Gastrocnemius medialis (tissue), 4 donors: ENCODE data around the gene AMER1.

Source experiments
- POLR2A ChIP-seq, 2 donors: fragments of 450-650 bp; IDR thresholded peaks; one replicate each; pipeline ENCODE4 v1.6.1; 2017; ENCODE audit warnings: antibody characterized with exemption in 2 of 2, mild to moderate bottlenecking in 2 of 2, moderate library complexity in 2 of 2
- TF ChIP-seq, protein P1 (sequence below), 5 experiments: fragments of 450-650 bp in 3 of 5; fragments of 200-600 bp in 2 of 5; sonication (generic) in 2 of 5; IDR thresholded peaks in 4 of 5; conservative IDR thresholded peaks in 1 of 5; 1 replicate in 4 of 5; 2 replicates in 1 of 5; pipeline ENCODE4 v1.5.1; 2016 to 2019; ENCODE audit warnings: antibody characterized with exemption in 5 of 5, mild to moderate bottlenecking in 3 of 5, moderate library complexity in 3 of 5

DNA sequence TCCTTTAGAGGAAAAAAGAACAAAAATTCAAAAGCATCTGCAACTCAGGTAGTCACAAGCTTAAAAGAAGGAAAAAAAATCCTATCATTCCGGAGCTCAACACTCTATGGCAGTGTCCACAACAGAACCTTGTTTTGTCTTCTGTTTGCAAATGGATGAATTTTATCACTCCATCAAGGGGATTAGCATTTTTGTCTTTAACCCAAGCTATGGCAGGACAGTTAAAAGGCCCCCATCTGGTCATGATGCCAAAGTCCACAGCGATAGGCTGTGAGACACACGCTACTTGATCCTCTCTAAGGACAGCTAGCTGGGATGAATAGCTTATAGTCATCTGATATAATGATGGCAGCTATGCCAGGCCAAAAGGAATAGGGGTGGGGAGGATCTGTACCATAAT lies 16.6 kb downstream of the AMER1 start:
- TF ChIP-seq POLR2A (IDR thresholded peaks at IDR 0.05), result no peak
- TF ChIP-seq, protein P1, sequence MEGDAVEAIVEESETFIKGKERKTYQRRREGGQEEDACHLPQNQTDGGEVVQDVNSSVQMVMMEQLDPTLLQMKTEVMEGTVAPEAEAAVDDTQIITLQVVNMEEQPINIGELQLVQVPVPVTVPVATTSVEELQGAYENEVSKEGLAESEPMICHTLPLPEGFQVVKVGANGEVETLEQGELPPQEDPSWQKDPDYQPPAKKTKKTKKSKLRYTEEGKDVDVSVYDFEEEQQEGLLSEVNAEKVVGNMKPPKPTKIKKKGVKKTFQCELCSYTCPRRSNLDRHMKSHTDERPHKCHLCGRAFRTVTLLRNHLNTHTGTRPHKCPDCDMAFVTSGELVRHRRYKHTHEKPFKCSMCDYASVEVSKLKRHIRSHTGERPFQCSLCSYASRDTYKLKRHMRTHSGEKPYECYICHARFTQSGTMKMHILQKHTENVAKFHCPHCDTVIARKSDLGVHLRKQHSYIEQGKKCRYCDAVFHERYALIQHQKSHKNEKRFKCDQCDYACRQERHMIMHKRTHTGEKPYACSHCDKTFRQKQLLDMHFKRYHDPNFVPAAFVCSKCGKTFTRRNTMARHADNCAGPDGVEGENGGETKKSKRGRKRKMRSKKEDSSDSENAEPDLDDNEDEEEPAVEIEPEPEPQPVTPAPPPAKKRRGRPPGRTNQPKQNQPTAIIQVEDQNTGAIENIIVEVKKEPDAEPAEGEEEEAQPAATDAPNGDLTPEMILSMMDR (IDR thresholded peaks at IDR 0.05 in 4 of 5, conservative IDR thresholded peaks at IDR 0.05 in 1 of 5), result no peak
